HL-60 (cell line): Measurements from ENCODE around the gene SPEM2.

Source experiments
- CTCF ChIP-seq: IDR thresholded peaks from one replicate; pipeline ENCODE4 v1.5.1; 2011; ENCODE audit warnings: low read length, control low read depth, inconsistent platforms; ENCODE audit not compliant: insufficient read depth
- POLR2AphosphoS5 ChIP-seq: IDR thresholded peaks from 2 replicates; pipeline ENCODE4 v1.6.1; 2012; ENCODE audit warnings: low read depth

GRCh38 chr17:7463372-7463846, 38.0 kb downstream of the SPEM2 start:
- no peak for TF ChIP-seq CTCF
- TF ChIP-seq POLR2AphosphoS5 = no peak
